NCI-H2081 treated with DMSO at 0.1 percent for 48 hours (cell line): ENCODE data around the gene LAMA4.
A peak's percentile ranks its signal among the peaks of the same experiment; 100 is the strongest.

Source experiments
- DNase-seq: peaks from one replicate; lab custom pipeline; 2025; lab: John Stamatoyannopoulos, UW

The LAMA4 gene

GRCh38 chr6:112190164-112190563, 64.2 kb downstream of the LAMA4 start:
- DNase-seq, result no peak

- no peak for DNase-seq
Observed at GRCh38 chr6:112189494-112189893, 64.9 kb downstream of the LAMA4 start.

GRCh38 chr6:112188906-112189305, 65.5 kb downstream of the LAMA4 start:
- no peak for DNase-seq

GRCh38 chr6:112187736-112188135, 66.6 kb downstream of the LAMA4 start:
- no peak for DNase-seq

GRCh38 chr6:112184951-112185350, 69.4 kb downstream of the LAMA4 start:
- no peak for DNase-seq

- DNase-seq, result no peak
Observed at GRCh38 chr6:112183271-112183671, 71.1 kb downstream of the LAMA4 start.

GRCh38 chr6:112181130-112181529, 73.2 kb downstream of the LAMA4 start:
- no peak for DNase-seq

GRCh38 chr6:112180095-112180820, 74.1 kb downstream of the LAMA4 start:
- peak; percentile 27 for DNase-seq

- DNase-seq, result no peak
Observed at GRCh38 chr6:112179631-112180030, 74.7 kb downstream of the LAMA4 start.

GRCh38 chr6:112178846-112179245, 75.5 kb downstream of the LAMA4 start:
- DNase-seq, result no peak

- no peak for DNase-seq
Observed at GRCh38 chr6:112177092-112177491, 77.3 kb downstream of the LAMA4 start.

- no peak for DNase-seq
Observed at GRCh38 chr6:112176175-112176574, 78.2 kb downstream of the LAMA4 start.

- no peak for DNase-seq
Observed at GRCh38 chr6:112173221-112173804, 81.1 kb downstream of the LAMA4 start.

- no peak for DNase-seq
Observed at GRCh38 chr6:112172540-112172939, 81.8 kb downstream of the LAMA4 start.

GRCh38 chr6:112169541-112169940, 84.8 kb downstream of the LAMA4 start:
- no peak for DNase-seq

- DNase-seq, result no peak
Observed at GRCh38 chr6:112163295-112164257, 90.8 kb downstream of the LAMA4 start.

GRCh38 chr6:112160745-112161144, 93.6 kb downstream of the LAMA4 start:
- DNase-seq, result no peak

- DNase-seq, result no peak
Observed at GRCh38 chr6:112156668-112157067, 97.7 kb downstream of the LAMA4 start.

- no peak for DNase-seq
Observed at GRCh38 chr6:112155886-112156285, 98.5 kb downstream of the LAMA4 start.

GRCh38 chr6:112154711-112155110, 99.7 kb downstream of the LAMA4 start:
- no peak for DNase-seq

- no peak for DNase-seq
Observed at GRCh38 chr6:112153926-112154607, 100.3 kb downstream of the LAMA4 start.

- no peak for DNase-seq
Observed at GRCh38 chr6:112150363-112150762, 104.0 kb downstream of the LAMA4 start.
